Articular chondrocyte of knee joint (primary cell): ENCODE results near the gene RPL6. TPM values are rescaled to one million over a fixed set of nuclear protein-coding genes. Genes with fewer than 3 reads are reported as not detected.

ENCODE experiments used
- total RNA-seq: library from RNA; depleted of rRNA; stranded (reverse); fragments of >200 nt; gene quantifications from 2 replicates; pipeline ENCODE4 v1.2.3, GENCODE V29; 2012

Gene RPL6
- 1,252 and 1,346 TPM in 2 replicates for total RNA-seq

DNA sequence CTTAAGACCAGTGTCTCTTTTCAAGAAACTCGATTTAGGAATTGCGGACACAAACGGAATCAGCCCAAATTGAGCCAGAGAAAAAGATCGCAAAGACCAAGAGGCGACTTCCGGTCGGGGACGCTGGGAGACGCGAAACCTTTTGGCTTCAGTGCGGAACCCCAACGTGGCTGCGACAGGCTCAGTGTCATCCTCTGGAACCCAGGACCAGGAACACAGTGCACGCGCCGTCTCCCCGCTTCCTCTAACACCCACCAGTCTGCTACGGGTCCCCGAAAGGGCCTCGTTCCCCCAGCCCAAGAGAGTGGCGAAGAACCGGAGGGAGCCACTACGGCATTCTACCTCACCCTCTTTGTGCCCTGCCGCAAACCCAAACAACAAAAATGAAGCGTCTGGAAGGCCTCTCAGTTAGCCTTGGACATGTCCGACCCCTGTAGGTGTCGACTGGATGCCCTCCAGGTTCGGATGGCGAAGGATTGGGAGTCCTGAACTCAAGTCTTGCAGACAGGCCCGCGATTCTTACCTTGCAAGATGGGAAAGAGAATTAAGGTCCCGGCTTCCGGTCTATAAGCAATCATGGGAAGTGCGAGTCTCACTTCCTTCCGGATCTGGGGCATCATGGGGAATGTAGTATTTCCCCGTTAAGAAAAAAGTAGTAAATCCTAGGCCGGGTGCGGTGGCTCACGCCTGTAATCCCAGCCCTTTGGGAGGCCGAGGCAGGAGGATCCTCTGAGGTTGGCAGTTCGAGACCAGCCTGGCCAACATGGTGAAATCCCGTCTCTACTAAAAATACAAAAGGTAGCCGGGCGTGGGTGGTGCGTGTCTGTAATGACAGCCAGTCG is at the start of gene RPL6:
Gene RPL6 (minus strand): TSS at position 542 of the 842 bp plus-strand sequence. CDS start 949 bp downstream, outside the sequence.

DNA sequence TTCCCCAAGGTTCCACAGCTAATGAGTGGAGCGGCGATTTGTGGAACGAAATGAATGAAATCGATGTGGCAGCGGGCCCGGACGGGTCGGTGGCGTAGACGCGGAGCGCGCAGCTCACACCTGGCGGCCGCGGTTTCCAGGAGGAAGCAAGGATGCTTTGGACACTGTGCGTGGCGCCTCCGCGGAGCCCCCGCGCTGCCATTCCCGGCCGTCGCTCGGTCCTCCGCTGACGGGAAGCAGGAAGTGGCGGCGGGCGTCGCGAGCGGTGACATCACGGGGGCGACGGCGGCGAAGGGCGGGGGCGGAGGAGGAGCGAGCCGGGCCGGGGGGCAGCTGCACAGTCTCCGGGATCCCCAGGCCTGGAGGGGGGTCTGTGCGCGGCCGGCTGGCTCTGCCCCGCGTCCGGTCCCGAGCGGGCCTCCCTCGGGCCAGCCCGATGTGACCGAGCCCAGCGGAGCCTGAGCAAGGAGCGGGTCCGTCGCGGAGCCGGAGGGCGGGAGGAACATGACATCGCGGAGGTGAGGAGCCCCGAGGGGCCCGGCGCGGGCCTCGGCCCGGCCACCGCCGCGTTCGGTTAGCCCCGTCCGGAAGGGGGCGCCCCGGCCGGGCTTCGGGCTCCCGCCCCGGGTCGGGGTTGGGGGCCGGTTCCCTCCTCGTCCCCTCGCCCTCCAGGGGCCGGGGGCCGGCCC is 9.3 kb upstream of the RPL6 start, which contains the start of gene PTPN11:
Gene PTPN11 (plus strand): TSS at position 340 of the 689 bp plus-strand sequence. CDS start 165 bp downstream, at position 505.

DNA sequence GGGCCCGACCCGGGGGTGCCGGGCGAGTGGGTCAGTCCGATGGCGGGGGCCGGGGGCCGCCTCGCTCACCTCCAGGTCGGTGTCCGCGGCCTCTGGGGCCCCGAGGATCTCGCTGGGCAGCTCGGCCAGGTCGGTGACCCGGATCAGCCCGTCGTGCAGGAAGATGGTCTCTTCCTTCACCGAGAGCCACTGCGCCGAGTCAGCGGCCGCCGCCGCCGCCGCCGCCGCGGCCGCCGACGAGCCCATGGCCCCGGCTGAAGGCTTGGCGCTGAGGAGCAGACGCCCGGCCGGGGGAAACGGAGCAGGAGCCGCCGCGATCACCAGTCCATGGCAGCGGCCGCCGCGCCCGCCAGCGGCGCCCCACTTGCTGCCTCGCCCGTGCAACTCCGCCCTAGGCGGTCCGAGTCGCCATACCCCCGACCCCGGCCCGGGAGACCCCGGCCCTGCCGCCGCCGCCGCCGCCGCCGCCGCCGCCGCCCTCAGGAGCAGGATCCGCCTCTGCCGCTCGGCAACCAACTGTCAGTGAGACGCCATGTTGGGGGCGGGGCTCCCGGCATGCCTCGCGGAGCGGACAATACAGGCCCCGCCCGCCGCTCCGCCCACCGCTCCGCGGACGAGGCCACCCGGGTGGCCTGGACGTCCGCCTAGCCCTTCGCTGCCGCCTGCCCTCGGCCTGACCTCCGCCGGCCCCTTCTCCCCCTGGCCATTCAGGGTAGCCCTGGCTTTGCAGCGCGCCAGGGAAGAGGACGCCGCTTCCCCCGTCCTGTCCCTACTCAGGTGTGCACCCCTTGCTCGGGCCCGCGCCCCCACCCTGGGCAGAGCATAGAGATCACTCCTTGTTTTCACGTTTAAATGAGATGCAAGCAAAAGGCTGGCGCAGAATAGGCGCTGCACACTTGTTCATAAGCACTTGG is 27.3 kb downstream of the RPL6 start, which contains the start of gene HECTD4:
Gene HECTD4 (minus strand): TSS at position 549 of the 914 bp plus-strand sequence. CDS start 303 bp downstream, at position 246.

Other genes starting within 250 kb of the RPL6 start
- 26.4 and 29.3 TPM in 2 replicates for gene HECTD4, start 27.2 kb downstream of the RPL6 start, total RNA-seq
- gene PTPN11, start 9.3 kb upstream of the RPL6 start, total RNA-seq = 120 and 126 TPM in 2 replicates